Measurements from ENCODE around the gene CTSO. TPM values are rescaled to one million over a fixed set of nuclear protein-coding genes. Genes with fewer than 3 reads are reported as not detected.

CTSO gene
- total RNA-seq, 1 experiment from 2014 or later, result 0.81 TPM

DNA sequence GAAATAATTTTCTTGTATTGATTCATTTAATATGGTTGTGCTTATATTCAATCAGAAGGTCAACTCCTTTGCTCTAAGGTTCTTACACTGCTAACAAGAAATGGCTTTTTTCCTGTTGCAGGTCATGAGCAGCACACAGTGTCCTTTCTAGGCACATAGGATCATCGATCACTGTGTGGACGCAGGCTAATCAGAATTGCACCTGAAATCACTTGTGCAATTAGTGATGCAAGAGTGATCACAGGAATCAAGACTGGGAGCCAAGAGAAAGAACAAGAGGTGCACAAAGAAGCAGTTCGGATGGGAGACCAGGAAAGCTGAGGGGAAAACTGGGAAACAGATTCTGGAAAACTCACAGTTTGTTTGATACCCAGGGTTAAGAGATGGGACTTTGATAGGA lies 29.0 kb downstream of the CTSO start:
- Histone ChIP-seq H3K23me2 (ENCODE audit: insufficient read length, low read depth, low read length, poor library complexity, severe bottlenecking) (no peaks in the 10 kb centered on the region), H3K27me3 (ENCODE audit: insufficient read depth, low read length) (no peaks in the 10 kb centered on the region), H3K79me1 (ENCODE audit: insufficient read depth, low read depth, low read length, poor library complexity, severe bottlenecking) (no peaks in the 10 kb centered on the region), H3K4ac (ENCODE audit: low read depth, low read length) (no peak overlapping the region), H3K56ac (ENCODE audit: insufficient read length, low read depth, low read length) (no peak overlapping the region), H3K27ac (ENCODE audit: insufficient read length, low read depth, low read length) (no peak overlapping the region), H2AFZ (ENCODE audit: low read length) (no peak overlapping the region), H2BK12ac (ENCODE audit: insufficient read length, low read depth, low read length) (no peak overlapping the region), H4K8ac (replicated peaks; ENCODE audit: insufficient read length, low read depth, low read length) (no peak overlapping the region), H2AK5ac (ENCODE audit: insufficient read length, low read length) (no peak overlapping the region), H3K4me2 (ENCODE audit: insufficient read depth, insufficient read length, low read length) (no peak overlapping the region), H3K23ac (ENCODE audit: insufficient read length, low read depth, low read length) (no peak overlapping the region), H4K20me1 (ENCODE audit: control insufficient read depth, insufficient read depth, insufficient read length) (no peaks in the 10 kb centered on the region), H3K9me3 (ENCODE audit: control insufficient read depth, low read depth, low read length) (no peaks in the 10 kb centered on the region), H3K14ac (ENCODE audit: insufficient read depth, low read length) (no peak overlapping the region), H4K5ac (ENCODE audit: insufficient read length, low read depth, low read length) (no peak overlapping the region), H2BK5ac (ENCODE audit: insufficient read length, low read length) (no peak overlapping the region), H3K4me1 (ENCODE audit: insufficient read depth, low read length) (no peaks in the 10 kb centered on the region), H3T11ph (ENCODE audit: low read length) (no peak overlapping the region), H3K9ac (ENCODE audit: extremely low read depth, insufficient read length, low read length) (no peak overlapping the region), H2BK120ac (ENCODE audit: low read depth, low read length, poor library complexity, severe bottlenecking) (no peak overlapping the region), H2BK20ac (ENCODE audit: low read depth, low read length, poor library complexity, severe bottlenecking) (no peak overlapping the region), H2BK15ac (ENCODE audit: low read depth, low read length) (no peak overlapping the region), H4K91ac (ENCODE audit: insufficient read length, low read depth, low read length) (no peak overlapping the region), H3K79me2 (ENCODE audit: insufficient read depth, low read length) (no peaks in the 10 kb centered on the region), H3K18ac (ENCODE audit: insufficient read length, low read depth, low read length) (no peak overlapping the region)
- no CpG with 5 or more reads among the region's 3 CpGs for WGBS (ENCODE audit: extremely low coverage, insufficient read length, low lambda C conversion rate)
- no peaks in the 10 kb centered on the region for H3K4me1 Mint-ChIP-seq
- H3K36me3 Mint-ChIP-seq (ENCODE audit: insufficient read depth in 1 of 3, low read depth in 3 of 3), result peaks cover 0 to 11% (median 10%) of the 10 kb centered on the region in 3 experiments; a peak in 5 of 7 replicates
- H3K27ac Mint-ChIP-seq, result no peak overlapping the region
- no peaks in the 10 kb centered on the region for H3K27me3 Mint-ChIP-seq (ENCODE audit: low read depth)
- no peak overlapping the region for H3K4me3 Mint-ChIP-seq
- DNase-seq, result no peak
- peaks cover 9 to 11% of the 10 kb centered on the region in 2 experiments; a peak in 4 of 5 replicates for H3K9me3 Mint-ChIP-seq
- TF ChIP-seq, protein P1, sequence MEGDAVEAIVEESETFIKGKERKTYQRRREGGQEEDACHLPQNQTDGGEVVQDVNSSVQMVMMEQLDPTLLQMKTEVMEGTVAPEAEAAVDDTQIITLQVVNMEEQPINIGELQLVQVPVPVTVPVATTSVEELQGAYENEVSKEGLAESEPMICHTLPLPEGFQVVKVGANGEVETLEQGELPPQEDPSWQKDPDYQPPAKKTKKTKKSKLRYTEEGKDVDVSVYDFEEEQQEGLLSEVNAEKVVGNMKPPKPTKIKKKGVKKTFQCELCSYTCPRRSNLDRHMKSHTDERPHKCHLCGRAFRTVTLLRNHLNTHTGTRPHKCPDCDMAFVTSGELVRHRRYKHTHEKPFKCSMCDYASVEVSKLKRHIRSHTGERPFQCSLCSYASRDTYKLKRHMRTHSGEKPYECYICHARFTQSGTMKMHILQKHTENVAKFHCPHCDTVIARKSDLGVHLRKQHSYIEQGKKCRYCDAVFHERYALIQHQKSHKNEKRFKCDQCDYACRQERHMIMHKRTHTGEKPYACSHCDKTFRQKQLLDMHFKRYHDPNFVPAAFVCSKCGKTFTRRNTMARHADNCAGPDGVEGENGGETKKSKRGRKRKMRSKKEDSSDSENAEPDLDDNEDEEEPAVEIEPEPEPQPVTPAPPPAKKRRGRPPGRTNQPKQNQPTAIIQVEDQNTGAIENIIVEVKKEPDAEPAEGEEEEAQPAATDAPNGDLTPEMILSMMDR (conservative IDR thresholded peaks at IDR 0.05), result no peak

All from H9 (cell line).